GM18873 (cell line): ENCODE data around the gene CSH1.
"Not testable (repeated sequence)": the region's sequence is repeated elsewhere in the genome, so short reads cannot be mapped to it uniquely, and the experiment has no call there.

Experiments
- ATAC-seq: cut with Tn5 transposase; IDR thresholded peaks from one replicate; pipeline ENCODE4 v1.9.1; 2021; ENCODE audit warnings: mild to moderate bottlenecking, moderate library complexity, moderate number of reproducible peaks; ENCODE audit not compliant: unreplicated experiment, low FRiP score

Gene CSH1

GRCh38 chr17:63896524-63897354 is at the start of gene CSH1:
Gene CSH1, minus strand, starts transcription at chr17:63896574. Its CDS starts 63 bp downstream, at chr17:63896511.
- not testable (repeated sequence) for ATAC-seq

GRCh38 chr17:63945784-63946439 is 49.5 kb upstream of the CSH1 start:
- no peak for ATAC-seq

GRCh38 chr17:63944736-63945499 is 48.5 kb upstream of the CSH1 start:
- ATAC-seq: no peak

GRCh38 chr17:63943745-63944144 is 47.4 kb upstream of the CSH1 start:
- no peak for ATAC-seq

- no peak for ATAC-seq
Observed at GRCh38 chr17:63942309-63942985, 46.1 kb upstream of the CSH1 start.

- no peak for ATAC-seq
Observed at GRCh38 chr17:63941751-63942150, 45.4 kb upstream of the CSH1 start.

- no peak for ATAC-seq
Observed at GRCh38 chr17:63941162-63941561, 44.8 kb upstream of the CSH1 start.

- ATAC-seq: no peak
Observed at GRCh38 chr17:63940584-63940983, 44.2 kb upstream of the CSH1 start.

- no peak for ATAC-seq
Observed at GRCh38 chr17:63939884-63940283, 43.5 kb upstream of the CSH1 start.

GRCh38 chr17:63939401-63939800 is 43.0 kb upstream of the CSH1 start:
- no peak for ATAC-seq

- ATAC-seq: no peak
Observed at GRCh38 chr17:63937920-63938319, 41.5 kb upstream of the CSH1 start.

- no peak for ATAC-seq
Observed at GRCh38 chr17:63937319-63937718, 40.9 kb upstream of the CSH1 start.

- ATAC-seq: no peak
Observed at GRCh38 chr17:63934183-63935112, 38.1 kb upstream of the CSH1 start.

GRCh38 chr17:63933598-63933997 is 37.2 kb upstream of the CSH1 start:
- ATAC-seq: no peak

GRCh38 chr17:63932721-63933120 is 36.3 kb upstream of the CSH1 start:
- ATAC-seq: no peak

- peak; percentile 59 for ATAC-seq
Observed at GRCh38 chr17:63931981-63932561, 35.7 kb upstream of the CSH1 start, which contains the start of gene CD79B. Gene CD79B, minus strand, starts transcription at chr17:63932331. Its CDS starts 70 bp downstream, at chr17:63932261.

GRCh38 chr17:63930951-63931575 is 34.7 kb upstream of the CSH1 start:
- ATAC-seq: no peak
